A673 (cell line): ENCODE measurements around the gene CD19. TPM values are rescaled to one million over a fixed set of nuclear protein-coding genes. Genes with fewer than 3 reads are reported as not detected.

ENCODE experiments used
- BruUV-seq: library from RNA; stranded (reverse); fragments of 400-500 nt; replicated peaks from 2 replicates; lab custom pipeline; 2021; lab: Mats Ljungman, UMichigan
- CTCF ChIA-PET: fragments of 300-600 bp; sonication (Branson Sonifier 250); formaldehyde crosslinking; loops from one replicate; lab custom pipeline; 2022; ENCODE audit warnings: antibody characterized with exemption; lab: Charles Lee
- POLR2A ChIA-PET: fragments of 300-600 bp; sonication (Branson Sonifier 250); formaldehyde crosslinking; loops from one replicate; lab custom pipeline; 2022; ENCODE audit warnings: antibody characterized with exemption; ENCODE audit not compliant: low non-redundant PET; lab: Charles Lee
- DNase-seq: peaks from one replicate; pipeline ENCODE4 v3.0.0-alpha.2; 2015; ENCODE audit warnings: low spot score
- H3K27ac ChIP-seq: fragments of 200-600 bp; sonication (generic); 2 replicates; pipeline ENCODE4 v1.5.1; 2016; ENCODE audit warnings: mixed run types, low read depth, mild to moderate bottlenecking, mixed read lengths, antibody characterized with exemption, low read length; ENCODE audit not compliant: poor library complexity, severe bottlenecking
- H3K27me3 ChIP-seq: fragments of 200-600 bp; sonication (generic); replicated peaks from 2 replicates; pipeline ENCODE4 v1.6.1; 2017; ENCODE audit warnings: mixed run types, low read depth, mild to moderate bottlenecking, mixed read lengths, antibody characterized with exemption, low read length; ENCODE audit not compliant: insufficient read depth, poor library complexity
- H3K36me3 ChIP-seq: fragments of 200-600 bp; sonication (generic); 2 replicates; pipeline ENCODE4 v1.6.1; 2016; ENCODE audit warnings: mixed run types, mild to moderate bottlenecking, mixed read lengths, antibody characterized with exemption, low read length; ENCODE audit not compliant: insufficient read depth, poor library complexity, severe bottlenecking
- H3K4me1 ChIP-seq: fragments of 200-600 bp; sonication (generic); 2 replicates; pipeline ENCODE4 v1.6.1; 2017; ENCODE audit warnings: mixed run types, mild to moderate bottlenecking, mixed read lengths, antibody characterized with exemption, low read length; ENCODE audit not compliant: insufficient read depth, poor library complexity, severe bottlenecking
- H3K4me3 ChIP-seq: fragments of 200-600 bp; sonication (generic); 2 replicates; pipeline ENCODE4 v1.5.1; 2016; ENCODE audit warnings: low read depth, mixed run types, mild to moderate bottlenecking, mixed read lengths, low read length; ENCODE audit not compliant: poor library complexity, severe bottlenecking
- H3K9me3 ChIP-seq: fragments of 200-600 bp; sonication (generic); 2 replicates; pipeline ENCODE4 v1.6.1; 2016; ENCODE audit warnings: mixed run types, low read depth, mild to moderate bottlenecking, mixed read lengths, antibody characterized with exemption, low read length; ENCODE audit not compliant: poor library complexity, severe bottlenecking
- EZH2 ChIP-seq: fragments of 200-600 bp; sonication (generic); IDR thresholded peaks from 2 replicates; pipeline ENCODE4 v1.6.1; 2017; ENCODE audit warnings: borderline replicate concordance, low read depth, mild to moderate bottlenecking, mixed read lengths, antibody characterized with exemption, low read length; ENCODE audit not compliant: poor library complexity, severe bottlenecking
- intact Hi-C: fragments of 100-400 bp; cut with micrococcal nuclease; formaldehyde crosslinking; loops from one replicate; pipeline ENCODE4 v1.10.0; 2022; ENCODE audit not compliant: unreplicated experiment
- total RNA-seq: library from RNA; stranded (reverse); gene quantifications from 2 replicates; pipeline ENCODE4 v1.2.3, GENCODE V29; 2021
- TF ChIP-seq, protein P1 (sequence below): fragments of 300-800, 200-600 bp; sonication (generic); conservative IDR thresholded peaks from 2 replicates; pipeline ENCODE4 v1.5.1; 2017; ENCODE audit warnings: low read depth, mild to moderate bottlenecking, antibody characterized with exemption, low read length, moderate library complexity, mixed read lengths

Gene CD19
- total RNA-seq, 1 experiment from 2014 or later: not detected

GRCh38 chr16:28935924-28936783 lies 4.4 kb downstream of the CD19 start:
- no TSS peak for BruUV-seq
- DNase-seq: peak; percentile 87
- CTCF ChIA-PET: interaction anchor here (1.0 kb wide), 1 partner anchor 9 kb away, joined by 6 read pairs; no protein-coding TSS in a partner anchor

GRCh38 chr16:28936784-28937155 lies 5.0 kb downstream of the CD19 start:
- no peaks in the 10 kb centered on the region for H3K9me3 ChIP-seq
- no peaks in the 10 kb centered on the region for H3K27me3 ChIP-seq
- ChIA-PET CTCF (interaction anchor here (1.0 kb wide), 1 partner anchor 8 kb away, joined by 6 read pairs; no protein-coding TSS in a partner anchor), POLR2A (no interaction called here)
- H3K36me3 ChIP-seq: no peaks in the 10 kb centered on the region
- H3K4me1 ChIP-seq: peaks cover 5% of the 10 kb centered on the region
- H3K4me3 ChIP-seq: no peak overlapping the region
- no TSS peak for BruUV-seq
- TF ChIP-seq, protein P1, sequence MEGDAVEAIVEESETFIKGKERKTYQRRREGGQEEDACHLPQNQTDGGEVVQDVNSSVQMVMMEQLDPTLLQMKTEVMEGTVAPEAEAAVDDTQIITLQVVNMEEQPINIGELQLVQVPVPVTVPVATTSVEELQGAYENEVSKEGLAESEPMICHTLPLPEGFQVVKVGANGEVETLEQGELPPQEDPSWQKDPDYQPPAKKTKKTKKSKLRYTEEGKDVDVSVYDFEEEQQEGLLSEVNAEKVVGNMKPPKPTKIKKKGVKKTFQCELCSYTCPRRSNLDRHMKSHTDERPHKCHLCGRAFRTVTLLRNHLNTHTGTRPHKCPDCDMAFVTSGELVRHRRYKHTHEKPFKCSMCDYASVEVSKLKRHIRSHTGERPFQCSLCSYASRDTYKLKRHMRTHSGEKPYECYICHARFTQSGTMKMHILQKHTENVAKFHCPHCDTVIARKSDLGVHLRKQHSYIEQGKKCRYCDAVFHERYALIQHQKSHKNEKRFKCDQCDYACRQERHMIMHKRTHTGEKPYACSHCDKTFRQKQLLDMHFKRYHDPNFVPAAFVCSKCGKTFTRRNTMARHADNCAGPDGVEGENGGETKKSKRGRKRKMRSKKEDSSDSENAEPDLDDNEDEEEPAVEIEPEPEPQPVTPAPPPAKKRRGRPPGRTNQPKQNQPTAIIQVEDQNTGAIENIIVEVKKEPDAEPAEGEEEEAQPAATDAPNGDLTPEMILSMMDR: no peak
- no peak for TF ChIP-seq EZH2
- no peak for DNase-seq
- no peak overlapping the region for H3K27ac ChIP-seq
- intact Hi-C loops: no loop called here

More at GRCh38 chr16:28935924-28936783, 4.4 kb downstream of the CD19 start:
- intact Hi-C loops: no loop called here
- peak overlapping the region; percentile 22 for H3K4me3 ChIP-seq
- POLR2A ChIA-PET: no interaction called here
- TF ChIP-seq, protein P1: no peak
- H3K36me3 ChIP-seq: no peaks in the 10 kb centered on the region
- no peaks in the 10 kb centered on the region for H3K9me3 ChIP-seq
- no peaks in the 10 kb centered on the region for H3K27me3 ChIP-seq
- peaks cover 5% of the 10 kb centered on the region for H3K4me1 ChIP-seq
- no peak overlapping the region for H3K27ac ChIP-seq

DNA sequence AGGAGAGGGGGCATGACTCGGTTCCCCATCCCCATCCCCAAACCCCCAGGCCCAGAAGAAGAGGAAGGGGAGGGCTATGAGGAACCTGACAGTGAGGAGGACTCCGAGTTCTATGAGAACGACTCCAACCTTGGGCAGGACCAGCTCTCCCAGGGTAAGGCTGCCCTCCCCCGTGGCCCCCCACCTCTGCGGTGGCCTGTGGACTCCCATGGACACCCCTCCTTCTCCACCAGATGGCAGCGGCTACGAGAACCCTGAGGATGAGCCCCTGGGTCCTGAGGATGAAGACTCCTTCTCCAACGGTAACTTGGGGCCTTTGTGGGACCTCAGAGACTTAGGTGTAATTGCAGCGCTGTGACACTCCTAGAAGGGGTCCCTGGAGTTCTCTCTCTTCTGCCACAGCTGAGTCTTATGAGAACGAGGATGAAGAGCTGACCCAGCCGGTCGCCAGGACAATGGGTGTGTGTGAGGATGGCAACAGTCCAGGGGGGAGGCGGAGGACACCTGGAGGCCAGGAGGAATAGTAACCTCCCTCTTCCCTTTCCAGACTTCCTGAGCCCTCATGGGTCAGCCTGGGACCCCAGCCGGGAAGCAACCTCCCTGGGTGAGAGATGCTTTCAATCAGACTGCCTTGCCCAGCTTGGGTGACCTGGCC lies 5.6 kb downstream of the CD19 start:
- Histone ChIP-seq H3K4me1 (peaks cover 5% of the 10 kb centered on the region), H3K36me3 (no peaks in the 10 kb centered on the region), H3K27ac (no peak overlapping the region), H3K27me3 (no peaks in the 10 kb centered on the region), H3K9me3 (no peaks in the 10 kb centered on the region), H3K4me3 (no peak overlapping the region)
- no TSS peak for BruUV-seq
- ChIA-PET CTCF (no interaction called here), POLR2A (no interaction called here)
- TF ChIP-seq EZH2: no peak
- TF ChIP-seq, protein P1: no peak
- DNase-seq: no peak
- intact Hi-C loops: no loop called here
